NCI-H748 (cell line): ENCODE results near the gene JADE1.

ENCODE experiments used
- DNase-seq: peaks from one replicate; lab custom pipeline; 2025; ENCODE audit not compliant: unreplicated experiment; lab: John Stamatoyannopoulos, UW

Gene JADE1

DNA sequence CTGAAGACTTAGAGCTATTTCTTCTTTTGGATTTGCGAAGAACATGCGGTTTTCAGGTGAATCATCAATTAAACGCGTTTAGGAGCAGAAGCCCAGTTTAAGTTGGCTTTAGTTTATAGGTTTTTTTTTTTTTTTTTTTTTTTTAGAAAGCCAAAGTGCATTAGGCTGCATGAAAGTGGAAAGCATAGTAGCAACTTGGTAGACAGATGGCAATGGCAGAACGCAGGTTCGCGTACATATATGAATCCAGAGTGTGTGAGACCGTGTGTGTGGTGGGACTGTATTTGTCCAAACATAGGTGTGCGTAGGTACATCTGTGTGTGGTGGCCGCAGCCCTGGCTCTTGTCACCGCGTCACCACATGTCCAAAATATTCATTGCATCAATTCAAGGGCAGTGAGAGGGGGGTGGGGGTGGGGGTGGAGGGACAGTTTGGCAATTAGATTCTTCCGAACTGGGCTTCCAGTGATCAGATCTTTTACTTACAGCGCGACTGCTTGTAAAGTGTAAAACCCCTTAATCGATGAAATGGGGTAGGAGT, 901 bp downstream of the JADE1 start:
- DNase-seq = peak; percentile 72

DNA sequence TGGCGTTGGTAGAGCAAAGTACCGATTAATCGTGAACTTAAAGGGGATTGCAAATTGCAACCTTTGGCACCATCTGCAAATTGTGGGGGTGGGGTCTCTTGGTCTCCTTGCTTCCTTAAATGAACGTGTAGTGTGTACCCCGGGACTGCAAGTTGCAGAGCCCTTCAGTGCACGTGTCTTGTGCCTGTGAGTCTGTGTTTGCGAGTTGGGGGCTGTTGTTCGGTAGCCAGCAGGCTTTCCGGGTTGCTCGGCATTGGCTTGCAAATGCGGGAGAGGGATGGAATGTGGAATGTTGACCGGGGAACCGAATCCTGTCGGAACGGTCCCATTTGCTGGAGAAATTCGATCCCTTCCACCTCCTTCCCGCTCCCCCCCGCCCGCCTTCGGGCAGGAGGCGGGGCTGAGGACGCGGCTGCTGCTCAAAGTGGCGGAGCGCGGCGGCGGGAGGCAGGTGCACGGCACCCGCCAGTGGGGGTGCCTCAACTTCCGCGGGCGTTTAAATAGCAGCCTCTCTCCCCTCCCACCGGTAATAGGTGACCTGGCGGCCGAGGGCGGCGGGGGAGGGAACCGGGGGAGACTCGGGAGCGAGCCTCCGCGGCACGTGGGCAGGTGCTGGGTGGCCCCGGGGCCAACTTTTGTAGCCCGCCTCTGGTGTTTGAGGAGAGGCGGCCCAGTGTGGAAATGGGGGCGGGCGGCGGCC, 1.5 kb downstream of the JADE1 start:
- peak; percentile 85 for DNase-seq

DNA sequence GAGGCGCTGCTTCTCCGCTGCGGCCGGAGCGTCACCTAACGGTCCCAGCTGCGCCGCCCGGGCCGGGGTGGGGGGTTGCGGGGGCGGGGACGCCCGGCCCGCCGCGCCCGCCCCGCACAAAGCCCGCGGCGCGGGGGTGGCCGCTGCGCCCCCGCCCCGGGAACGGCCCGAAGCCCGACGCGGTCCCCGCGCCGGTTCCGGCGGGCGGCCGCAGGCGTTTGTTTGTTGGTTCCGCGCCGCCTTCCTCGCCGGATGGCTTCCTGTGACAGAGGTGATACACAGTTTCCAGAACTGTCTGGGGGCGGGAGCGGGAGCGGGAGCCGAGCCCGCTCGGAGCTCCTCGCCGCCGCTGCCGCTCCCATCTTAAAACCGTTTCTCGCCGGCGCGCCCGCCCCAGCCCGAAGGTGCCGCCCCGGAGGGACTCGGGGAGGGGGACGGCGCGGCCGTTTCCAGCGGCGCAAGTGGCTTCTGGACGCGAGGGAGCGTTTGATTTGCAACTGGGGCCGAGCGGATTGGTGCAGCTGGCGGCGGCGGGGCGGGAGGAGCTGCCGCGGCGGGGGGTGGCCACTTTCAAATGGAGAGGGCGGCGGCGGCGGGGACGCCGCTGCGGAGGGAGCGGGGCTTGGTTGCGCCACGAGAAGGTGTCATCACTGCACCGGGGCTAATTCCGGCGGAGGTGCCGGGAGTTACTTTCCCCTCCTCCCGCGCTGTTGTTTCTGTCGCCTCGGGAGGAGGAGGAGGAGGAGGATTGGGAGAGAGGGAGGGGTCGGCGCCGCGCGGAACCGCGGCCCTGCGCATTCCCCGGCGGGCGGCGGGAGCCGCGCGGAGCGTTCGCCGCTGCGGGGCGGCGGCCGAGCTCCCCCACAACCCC, 2.3 kb downstream of the JADE1 start:
- DNase-seq = peak; percentile 88

DNA sequence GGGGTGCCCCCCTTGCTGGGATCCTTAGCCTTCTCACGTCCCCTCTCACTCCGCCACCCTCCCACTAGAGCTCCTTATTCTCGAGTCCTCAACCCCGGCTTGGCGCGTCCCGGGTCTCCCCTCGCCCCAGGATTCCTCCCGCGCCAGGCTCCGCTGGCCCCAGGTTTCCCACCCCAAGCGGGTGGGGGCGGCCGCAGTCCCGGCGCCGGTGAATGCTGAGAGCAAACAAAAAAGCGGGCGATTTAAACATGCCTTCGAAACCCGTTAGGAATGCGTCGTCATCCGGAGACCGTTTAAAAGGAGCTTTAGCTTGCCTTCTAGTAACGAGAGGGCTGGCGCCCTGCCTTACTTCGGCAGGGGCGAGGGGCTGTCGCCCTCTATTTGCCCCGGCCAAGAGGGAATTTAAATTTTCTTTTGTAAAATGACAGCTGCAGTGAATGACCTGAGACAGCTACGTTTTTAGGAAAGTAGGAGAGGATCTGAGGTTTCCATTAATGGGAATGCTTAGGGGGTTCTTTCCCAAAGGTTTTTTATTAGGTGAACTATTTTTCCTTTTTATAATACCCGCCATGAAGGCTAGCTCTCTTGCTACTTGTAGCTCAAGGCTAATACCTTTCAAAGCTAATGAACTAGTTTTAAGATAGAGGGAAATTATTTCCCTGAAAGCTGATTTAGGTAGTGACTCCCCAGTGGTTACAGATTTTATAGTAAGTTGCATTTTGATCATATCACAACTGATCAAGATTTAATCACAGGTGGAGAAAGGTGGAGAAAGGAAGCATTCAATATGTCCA, 3.1 kb downstream of the JADE1 start:
- DNase-seq = peak; percentile 68

DNA sequence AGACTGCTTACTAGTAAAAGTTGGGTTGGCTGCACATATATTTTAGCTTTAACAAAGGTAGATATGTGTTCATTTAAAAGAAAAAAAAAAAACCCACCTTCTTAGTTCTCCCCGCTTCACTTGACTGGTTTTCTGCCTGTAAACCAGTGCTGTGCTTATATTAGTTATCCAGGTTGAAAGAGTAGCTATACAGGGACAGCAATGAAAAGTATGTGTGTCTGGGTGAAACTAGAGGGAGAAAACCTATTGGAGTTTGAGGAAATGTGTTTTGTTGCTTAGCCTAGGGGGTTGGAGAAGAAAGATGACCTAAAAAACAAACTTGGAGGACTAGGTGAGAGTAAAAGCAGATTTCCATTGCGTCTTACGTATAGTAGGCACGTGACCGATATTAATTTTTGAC, 4.5 kb downstream of the JADE1 start:
- no peak for DNase-seq

DNA sequence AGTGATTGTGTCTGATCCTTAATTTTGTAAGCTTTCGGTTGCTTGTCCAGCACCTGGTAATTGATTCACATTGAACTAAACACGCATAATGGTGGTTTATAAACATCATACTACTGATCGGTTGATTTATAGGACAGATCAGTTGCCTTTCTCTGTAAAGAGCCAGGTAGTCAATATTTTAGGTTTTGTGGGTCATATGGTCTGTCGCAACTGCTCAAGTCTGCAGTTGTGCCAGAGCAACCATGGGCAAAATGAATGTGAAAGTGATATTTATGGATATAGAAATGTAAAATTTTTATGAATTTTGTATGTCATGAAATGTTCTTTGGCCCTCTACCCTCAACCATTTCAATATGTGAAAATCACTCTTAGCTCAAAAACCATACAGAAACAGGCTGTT, 8.9 kb downstream of the JADE1 start:
- DNase-seq = no peak

DNA sequence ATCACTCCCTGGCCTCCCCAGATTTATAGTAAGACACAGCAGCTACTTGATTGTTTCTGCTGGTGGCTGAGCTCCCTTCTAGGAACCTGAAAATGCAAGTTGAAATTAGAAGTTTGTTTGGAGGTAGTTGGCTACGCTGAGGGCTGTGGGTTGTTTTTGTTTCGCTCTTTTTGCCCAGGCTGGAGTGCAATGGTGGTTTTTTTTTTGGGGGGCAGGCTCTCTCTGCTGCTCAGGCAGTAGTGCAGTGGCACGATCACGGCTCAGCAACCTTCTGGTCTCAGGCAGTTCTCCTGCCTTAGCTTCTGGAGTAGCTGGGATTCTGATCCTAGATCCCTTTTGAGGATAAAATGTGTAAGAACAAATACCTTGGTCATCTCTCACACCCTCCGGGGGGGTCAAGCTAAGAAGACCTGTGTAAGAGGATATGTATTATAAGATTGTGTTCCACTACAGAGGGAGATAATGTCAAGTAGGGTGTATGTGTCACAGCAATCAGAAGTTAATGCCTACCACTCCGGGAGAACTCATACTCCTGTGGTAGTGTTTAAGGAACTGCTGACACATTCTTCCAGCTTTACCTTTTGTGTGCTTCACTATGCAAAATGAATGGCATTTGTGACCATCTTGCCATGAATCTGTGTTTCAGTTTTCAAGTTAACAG, 9.7 kb downstream of the JADE1 start:
- DNase-seq = no peak

DNA sequence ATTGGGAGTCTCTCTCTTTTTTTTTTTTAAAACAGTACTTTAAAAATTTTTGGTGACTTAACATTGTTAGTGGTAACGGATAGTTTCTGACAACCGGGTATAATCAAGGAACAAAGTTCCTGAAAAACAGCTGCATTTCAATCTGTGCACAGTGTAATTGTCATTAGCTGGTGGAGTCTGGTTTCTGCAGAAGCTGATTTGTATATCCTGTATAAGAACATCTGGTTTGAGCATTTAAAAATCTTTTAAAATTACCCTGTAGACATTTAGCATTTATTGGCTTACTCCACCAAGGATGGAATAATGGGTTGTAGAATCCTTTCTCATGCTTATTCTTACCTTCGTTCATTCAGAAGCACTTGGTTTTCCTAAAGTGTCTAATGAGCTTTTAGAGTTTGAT, 11.2 kb downstream of the JADE1 start:
- DNase-seq = no peak

DNA sequence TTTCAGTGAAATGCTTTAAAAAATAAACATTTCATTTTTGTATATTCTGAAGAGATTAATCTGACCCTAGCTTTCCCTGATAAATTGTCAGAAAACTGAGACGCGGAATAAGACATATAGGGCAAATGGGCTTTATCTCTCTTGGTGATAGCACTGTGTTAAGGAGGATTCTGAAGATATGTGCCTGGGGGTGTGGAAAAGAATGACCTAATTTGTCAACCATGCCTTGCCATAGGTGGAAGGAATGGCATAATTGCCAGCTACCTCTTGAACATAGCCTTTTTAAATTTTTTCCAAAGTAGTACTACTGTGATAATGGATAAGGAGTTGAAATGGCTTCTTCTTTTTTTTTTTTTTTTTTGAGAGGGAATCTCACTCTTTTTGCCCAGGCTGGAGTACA, 11.7 kb downstream of the JADE1 start:
- no peak for DNase-seq

DNA sequence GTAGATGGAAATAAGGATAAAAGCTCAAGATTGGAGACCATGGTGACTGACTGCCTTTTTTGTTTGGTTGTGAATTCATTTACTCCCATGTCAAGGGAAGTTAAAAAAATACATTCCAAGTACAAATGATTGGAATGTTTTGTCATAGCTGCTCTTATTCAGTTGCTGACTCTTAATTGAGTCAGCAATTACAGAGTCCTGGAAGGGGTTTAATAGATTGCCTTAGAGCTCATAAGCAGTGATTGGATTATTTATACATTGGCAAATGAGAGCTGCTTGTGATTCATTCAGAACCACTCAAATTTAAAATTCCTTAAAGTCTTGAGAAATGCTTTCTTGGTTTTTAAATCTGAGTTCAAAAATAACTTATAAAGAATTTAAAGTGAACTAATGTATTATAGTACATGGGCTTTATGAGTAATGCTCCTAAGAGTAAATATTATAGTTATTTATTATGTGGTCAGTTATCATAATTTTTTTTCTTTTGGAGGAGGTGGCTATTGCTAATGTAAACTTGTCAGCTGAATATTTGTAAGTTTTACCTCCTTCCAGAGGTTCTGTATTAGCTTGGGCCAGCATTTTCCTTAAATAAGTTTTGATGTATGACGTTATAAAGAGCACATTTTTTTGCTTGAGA, 13.6 kb downstream of the JADE1 start:
- no peak for DNase-seq

DNA sequence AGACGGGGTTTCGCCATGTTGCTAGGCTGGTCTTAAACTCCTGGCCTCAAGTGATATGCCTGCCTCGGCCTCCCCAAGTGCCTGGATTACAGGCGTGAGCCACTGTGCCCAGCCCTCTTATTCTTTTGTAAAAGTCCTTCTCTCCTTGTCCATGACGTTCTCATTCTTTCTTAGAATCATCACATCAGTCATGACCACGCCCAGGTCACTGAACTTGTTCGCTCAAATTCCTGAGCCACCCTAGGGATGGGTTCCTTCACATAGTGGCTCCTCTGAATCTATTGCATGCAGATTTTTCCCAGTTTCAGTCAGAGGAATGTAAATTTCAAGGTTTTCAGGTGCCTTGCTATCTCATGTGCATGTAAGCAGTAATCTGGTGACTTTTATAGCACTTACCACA, 15.7 kb downstream of the JADE1 start:
- DNase-seq = no peak

DNA sequence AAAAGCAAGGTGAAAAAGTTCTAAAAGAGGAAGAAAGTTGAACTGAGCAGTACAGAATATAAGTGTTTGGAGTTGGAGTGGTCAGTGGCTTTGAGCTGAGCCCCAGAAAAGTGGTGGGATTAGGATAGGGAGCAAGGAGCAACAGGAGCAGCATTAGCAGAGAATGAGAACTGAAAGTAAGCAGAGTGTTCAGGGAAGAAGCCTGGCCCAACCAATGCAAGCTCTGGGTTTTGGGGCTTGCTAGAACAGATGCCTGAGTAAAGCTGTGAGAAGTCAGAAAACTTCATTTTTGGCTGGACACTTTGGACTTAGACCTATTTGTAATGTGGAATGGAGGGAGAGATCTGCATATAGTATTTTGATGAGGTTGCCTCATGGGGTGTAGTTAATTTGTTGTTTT, 17.8 kb downstream of the JADE1 start:
- DNase-seq = no peak

DNA sequence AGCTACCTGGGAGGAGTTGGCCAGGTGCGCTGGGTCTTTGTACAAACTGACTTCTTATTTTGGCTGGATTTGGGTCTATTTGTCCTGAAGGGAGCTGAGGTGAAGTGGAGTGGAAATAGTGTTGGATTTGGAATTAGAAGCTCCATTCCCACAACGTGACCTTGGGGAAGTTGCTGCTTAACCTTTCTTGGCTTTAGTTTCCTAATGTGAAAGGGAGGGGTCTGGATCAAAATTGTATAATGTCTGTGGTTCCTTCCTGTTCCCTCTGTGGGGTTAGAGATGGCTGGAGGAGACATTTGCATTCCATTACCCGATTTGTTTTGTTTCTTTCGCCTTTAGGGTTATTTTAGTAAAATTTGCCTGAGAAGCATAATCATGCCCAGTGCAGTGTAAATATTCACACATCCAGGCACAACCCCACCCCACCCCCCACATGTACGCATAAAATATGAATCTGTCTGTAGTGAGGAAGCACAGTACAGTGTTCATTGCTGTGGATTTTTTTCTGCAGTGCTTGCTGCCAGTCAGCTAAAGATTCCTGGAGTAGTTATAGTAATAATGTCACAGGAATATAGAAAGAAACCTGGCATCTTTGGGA, 21.5 kb downstream of the JADE1 start:
- DNase-seq = no peak

DNA sequence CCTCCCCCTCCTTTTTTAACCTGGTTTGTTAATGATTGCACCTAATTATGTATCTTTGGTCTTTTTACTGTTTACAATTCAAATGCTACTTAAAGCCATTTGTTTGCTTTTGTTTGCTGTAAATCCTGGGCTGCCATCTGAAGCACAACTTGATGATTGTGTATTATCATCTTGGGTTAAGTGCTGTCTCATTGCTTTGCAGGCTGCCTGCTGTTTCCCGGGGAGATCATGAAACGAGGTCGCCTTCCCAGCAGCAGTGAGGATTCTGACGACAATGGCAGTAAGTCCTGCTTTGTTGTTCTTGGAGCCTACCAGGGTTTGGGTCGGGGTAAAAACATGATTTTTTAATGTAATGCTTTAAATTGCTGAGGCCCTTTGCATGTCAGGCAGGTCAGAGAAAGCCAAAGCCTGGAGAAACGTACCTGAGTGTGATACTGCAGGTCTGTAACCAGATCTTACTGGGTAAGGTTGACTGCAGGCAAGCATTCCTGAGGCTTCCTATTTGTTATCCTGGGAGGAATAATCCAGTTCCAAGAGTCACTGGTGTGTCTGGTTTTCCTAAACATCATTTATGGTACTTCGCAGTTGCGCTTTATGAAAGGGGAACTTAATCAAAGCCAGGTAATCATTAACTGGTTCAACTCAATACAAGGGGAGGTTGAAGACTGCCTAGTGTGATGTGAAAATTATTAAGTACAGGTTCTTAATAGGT, 22.2 kb downstream of the JADE1 start:
- peak; percentile 87 for DNase-seq

DNA sequence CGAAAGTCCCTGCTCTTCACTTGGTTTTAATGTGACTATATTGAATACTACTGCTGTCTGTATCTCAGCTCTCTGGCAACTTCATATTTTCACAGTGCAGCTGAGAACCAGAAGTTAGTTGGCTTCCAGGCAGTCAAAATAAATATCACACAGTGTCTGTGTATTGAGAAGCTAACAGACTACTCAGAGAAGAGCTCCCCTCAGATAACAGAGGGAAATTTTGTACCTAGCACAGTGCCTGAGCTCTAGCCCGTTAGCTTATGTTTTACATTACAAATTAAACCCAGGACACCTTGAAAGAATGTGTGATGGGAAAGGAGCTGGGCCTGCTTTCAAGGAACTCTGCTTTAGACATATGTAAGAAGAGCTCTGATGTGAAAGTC, 22.7 kb downstream of the JADE1 start:
- no peak for DNase-seq

DNA sequence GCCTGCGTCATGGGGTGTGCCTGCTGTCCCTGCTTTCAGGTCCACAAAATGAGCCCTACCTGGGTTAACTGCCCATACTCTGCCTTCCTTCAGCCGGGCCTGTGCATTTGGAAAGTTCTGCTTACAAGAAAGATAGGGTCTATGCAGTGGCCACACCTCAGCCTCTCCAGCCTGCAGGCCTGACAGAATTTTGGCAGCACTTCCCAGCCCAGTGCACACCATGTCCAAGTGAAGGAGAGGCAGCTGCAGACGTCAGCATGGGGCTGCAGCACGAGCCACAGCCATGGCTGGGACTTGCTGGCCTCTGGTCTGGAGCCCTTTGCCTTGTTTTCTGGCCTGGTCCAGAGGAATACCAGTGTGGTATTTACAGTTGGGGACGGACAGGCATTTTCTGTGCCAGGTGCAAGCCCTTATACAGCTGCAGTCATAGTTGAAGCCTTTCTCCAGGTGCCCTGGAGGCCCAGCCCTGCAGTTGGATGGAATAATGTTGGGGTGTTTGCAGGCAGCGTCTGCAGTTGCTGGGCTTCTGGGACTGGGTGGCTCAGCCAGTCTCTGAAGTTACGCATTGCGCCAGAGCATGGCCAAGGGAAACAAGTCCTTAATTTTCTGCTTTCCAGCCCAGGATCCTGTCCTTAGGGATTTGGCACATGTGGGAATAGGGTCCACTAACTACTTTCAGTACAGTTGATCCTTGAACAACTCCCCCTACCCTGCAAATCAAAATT, 26.2 kb downstream of the JADE1 start:
- no peak for DNase-seq

DNA sequence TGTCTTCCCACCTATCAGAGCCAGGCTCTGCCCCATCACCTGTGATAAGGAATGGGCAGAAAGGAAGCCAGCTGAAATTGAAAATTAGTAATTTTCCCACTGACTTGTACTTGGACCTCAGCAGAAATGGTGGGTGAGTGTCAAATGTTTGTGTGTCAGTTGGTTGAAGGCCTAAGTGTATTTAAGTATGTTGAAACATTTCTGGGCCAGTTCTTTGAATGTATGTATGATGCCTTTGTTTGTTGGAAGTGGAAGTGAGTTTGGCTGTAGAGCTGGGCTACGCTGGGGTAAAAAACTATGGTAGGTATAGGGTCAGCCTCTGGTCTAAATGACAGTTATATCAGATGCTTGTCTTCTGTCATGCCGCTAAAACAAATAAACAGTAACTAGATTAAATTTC, 27.7 kb downstream of the JADE1 start:
- no peak for DNase-seq

DNA sequence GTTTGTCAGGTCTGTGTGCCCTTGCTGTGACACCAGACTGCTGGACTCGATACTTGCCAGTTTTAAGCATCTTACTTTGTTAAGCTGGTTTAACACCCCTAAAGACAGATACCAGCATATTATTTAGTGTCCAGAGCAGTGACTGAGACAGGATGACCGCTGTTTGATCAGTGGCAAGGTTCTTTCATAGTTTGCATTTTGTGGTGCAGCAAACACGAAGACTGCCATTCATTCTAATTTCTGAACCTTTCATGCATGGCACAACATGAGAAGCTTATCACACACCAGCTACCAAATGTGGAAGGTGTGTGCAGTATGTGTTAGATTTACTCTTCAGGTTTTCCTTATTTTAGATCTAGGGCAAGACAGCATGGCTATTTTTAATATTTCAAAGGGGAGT, 28.2 kb downstream of the JADE1 start:
- DNase-seq = no peak
